SK-N-SH (cell line): Measurements from ENCODE around the gene TSPAN11. TPM values are rescaled to one million over a fixed set of nuclear protein-coding genes. Genes with fewer than 3 reads are reported as not detected.

Experiments
- CTCF ChIA-PET: fragments of 300-600, 350-600 bp; formaldehyde crosslinking; extraction: SDS; loops from one replicate; lab custom pipeline; 2021; lab: Yijun Ruan, JAX
- POLR2A ChIA-PET: fragments of 350-600 bp; sonication (Branson Sonifier 250); formaldehyde crosslinking; extraction: SDS; loops from one replicate; lab custom pipeline; 2020; ENCODE audit warnings: antibody characterized with exemption, inconsistent platforms; lab: Yijun Ruan, JAX
- DNase-seq: peaks from one replicate; pipeline ENCODE4 v3.0.0; 2012
- H2AFZ ChIP-seq: fragments of 200-600 bp; sonication (generic); 2 replicates; pipeline ENCODE4 v1.8.1; 2016; ENCODE audit warnings: antibody characterized with exemption, mild to moderate bottlenecking, low read depth
- H3F3A ChIP-seq: fragments of 200-600 bp; sonication (generic); replicated peaks from 2 replicates; pipeline ENCODE3; 2016; ENCODE audit warnings: antibody characterized with exemption, mild to moderate bottlenecking; ENCODE audit not compliant: insufficient read depth
- H3K27ac ChIP-seq, 2 experiments: fragments of 200-500 bp in 1 of 2; fragments of 200-600 bp in 1 of 2; sonication (Bioruptor generic) in 1 of 2; sonication (generic), shearing (Covaris generic) in 1 of 2; 2 replicates each; pipeline versions ENCODE4 v1.5.1 to v1.6.1; 2014 to 2016; ENCODE audit warnings: low read depth in 2 of 2, inconsistent platforms in 1 of 2, low read length in 1 of 2, mild to moderate bottlenecking in 1 of 2, mixed read lengths in 1 of 2
- H3K27me3 ChIP-seq: fragments of 200-600 bp; sonication (generic), shearing (Covaris generic); 2 replicates; pipeline ENCODE4 v1.6.1; 2016; ENCODE audit warnings: mixed run types; ENCODE audit not compliant: insufficient read depth
- H3K36me3 ChIP-seq, 2 experiments: fragments of 200-500 bp in 1 of 2; fragments of 200-600 bp in 1 of 2; sonication (Bioruptor generic) in 1 of 2; sonication (generic) in 1 of 2; replicated peaks in 1 of 2; 2 replicates each; pipeline versions ENCODE3 to v1.5.1; 2014 to 2016; ENCODE audit warnings: low read length in 1 of 2, mild to moderate bottlenecking in 1 of 2; ENCODE audit not compliant: insufficient read depth in 2 of 2, control insufficient read depth in 1 of 2
- H3K4me1 ChIP-seq, 2 experiments: fragments of 200-500 bp in 1 of 2; fragments of 200-600 bp in 1 of 2; sonication (Bioruptor generic) in 1 of 2; sonication (generic), shearing (Covaris generic) in 1 of 2; 2 replicates each; pipeline versions ENCODE4 v1.5.1 to v1.6.1; 2014 to 2016; ENCODE audit warnings: low read depth in 1 of 2, low read length in 1 of 2, mixed run types in 1 of 2; ENCODE audit not compliant: insufficient read depth in 2 of 2, control insufficient read depth in 1 of 2
- H3K4me2 ChIP-seq: fragments of 200-600 bp; sonication (generic), shearing (Covaris generic); 2 replicates; pipeline ENCODE4 v1.6.1; 2017; ENCODE audit warnings: mixed run types
- H3K4me3 ChIP-seq, 2 experiments: fragments of 200-500 bp in 1 of 2; fragments of 200-600 bp in 1 of 2; sonication (Bioruptor generic) in 1 of 2; sonication (generic), shearing (Covaris generic) in 1 of 2; 2 replicates each; pipeline versions ENCODE4 v1.5.1 to v1.8.1; 2014 to 2016; ENCODE audit warnings: low read depth in 2 of 2, inconsistent platforms in 1 of 2, low read length in 1 of 2, mild to moderate bottlenecking in 1 of 2, mixed read lengths in 1 of 2, moderate library complexity in 1 of 2
- H3K79me2 ChIP-seq: fragments of 200-600 bp; sonication (generic); 2 replicates; pipeline ENCODE4 v1.8.1; 2017; ENCODE audit warnings: mild to moderate bottlenecking; ENCODE audit not compliant: insufficient read depth
- H3K9ac ChIP-seq: fragments of 200-600 bp; sonication (generic); 2 replicates; pipeline ENCODE4 v1.6.1; 2017; ENCODE audit warnings: mixed run types
- H3K9me2 ChIP-seq: fragments of 200-600 bp; sonication (generic); 2 replicates; pipeline ENCODE4 v1.6.1; 2017; ENCODE audit warnings: mixed run types
- H3K9me3 ChIP-seq: fragments of 200-600 bp; sonication (generic); 2 replicates; pipeline ENCODE4 v1.6.1; 2017; ENCODE audit warnings: mixed run types, mild to moderate bottlenecking, moderate library complexity
- H4K20me1 ChIP-seq: fragments of 200-600 bp; sonication (generic); 2 replicates; pipeline ENCODE4 v1.6.1; 2017; ENCODE audit warnings: mild to moderate bottlenecking, mixed run types; ENCODE audit not compliant: insufficient read depth
- CTCF ChIP-seq: fragments of 200-600 bp; sonication (generic); IDR thresholded peaks from 2 replicates; pipeline ENCODE4 v1.6.1; 2017; ENCODE audit warnings: antibody characterized with exemption, mild to moderate bottlenecking, moderate library complexity
- FOXJ3 ChIP-seq: sonication (generic); formaldehyde crosslinking; IDR thresholded peaks from 2 replicates; pipeline ENCODE4 v1.5.1; 2020; ENCODE audit warnings: mild to moderate bottlenecking, missing genetic modification reagents
- FOXM1 ChIP-seq: IDR thresholded peaks from 2 replicates; pipeline ENCODE4 v1.4.0; 2012; ENCODE audit warnings: low read depth, mild to moderate bottlenecking
- MXI1 ChIP-seq: IDR thresholded peaks from 2 replicates; pipeline ENCODE4 v1.6.1; 2012; ENCODE audit warnings: mild to moderate bottlenecking, low read depth, low read length, improper control_type of control experiment
- NFIC ChIP-seq: IDR thresholded peaks from 2 replicates; pipeline ENCODE4 v1.4.0; 2012; ENCODE audit warnings: borderline replicate concordance
- POLR2AphosphoS5 ChIP-seq: IDR thresholded peaks from 2 replicates; pipeline ENCODE4 v1.6.1; 2012; ENCODE audit warnings: low read depth, low read length
- TEAD4 ChIP-seq: IDR thresholded peaks from 2 replicates; pipeline ENCODE4 v1.4.0; 2012; ENCODE audit warnings: mild to moderate bottlenecking, borderline replicate concordance; ENCODE audit not compliant: insufficient read depth
- WGBS: methylation state at CpG from one replicate; pipeline ENCODE4 v1.1.6; 2017; ENCODE audit warnings: low lambda C conversion rate; 5-methylcytosine and 5-hydroxymethylcytosine counted together
- polyA plus RNA-seq, 3 experiments: library from polyadenylated mRNA; depleted of rRNA; stranded (reverse); fragments of >200 nt; gene quantifications; 2 replicates each; pipeline ENCODE4 v1.2.3, GENCODE V29; 2012
- TF ChIP-seq, protein P1 (sequence below): IDR thresholded peaks from 2 replicates; pipeline ENCODE4 v1.6.1; 2012; ENCODE audit warnings: mild to moderate bottlenecking, low read depth, low read length, moderate library complexity
- TF ChIP-seq, protein P2 (sequence below): IDR thresholded peaks from 2 replicates; pipeline ENCODE4 v1.4.0; 2012; ENCODE audit warnings: low read depth, borderline replicate concordance

Gene TSPAN11
- polyA plus RNA-seq, 1 of the 3 experiments (the other 2 are of a cell fraction): 6.4 TPM

GRCh38 chr12:30927222-30927611 lies 669 bp downstream of the TSPAN11 start (continued):
- TF ChIP-seq, protein P1, sequence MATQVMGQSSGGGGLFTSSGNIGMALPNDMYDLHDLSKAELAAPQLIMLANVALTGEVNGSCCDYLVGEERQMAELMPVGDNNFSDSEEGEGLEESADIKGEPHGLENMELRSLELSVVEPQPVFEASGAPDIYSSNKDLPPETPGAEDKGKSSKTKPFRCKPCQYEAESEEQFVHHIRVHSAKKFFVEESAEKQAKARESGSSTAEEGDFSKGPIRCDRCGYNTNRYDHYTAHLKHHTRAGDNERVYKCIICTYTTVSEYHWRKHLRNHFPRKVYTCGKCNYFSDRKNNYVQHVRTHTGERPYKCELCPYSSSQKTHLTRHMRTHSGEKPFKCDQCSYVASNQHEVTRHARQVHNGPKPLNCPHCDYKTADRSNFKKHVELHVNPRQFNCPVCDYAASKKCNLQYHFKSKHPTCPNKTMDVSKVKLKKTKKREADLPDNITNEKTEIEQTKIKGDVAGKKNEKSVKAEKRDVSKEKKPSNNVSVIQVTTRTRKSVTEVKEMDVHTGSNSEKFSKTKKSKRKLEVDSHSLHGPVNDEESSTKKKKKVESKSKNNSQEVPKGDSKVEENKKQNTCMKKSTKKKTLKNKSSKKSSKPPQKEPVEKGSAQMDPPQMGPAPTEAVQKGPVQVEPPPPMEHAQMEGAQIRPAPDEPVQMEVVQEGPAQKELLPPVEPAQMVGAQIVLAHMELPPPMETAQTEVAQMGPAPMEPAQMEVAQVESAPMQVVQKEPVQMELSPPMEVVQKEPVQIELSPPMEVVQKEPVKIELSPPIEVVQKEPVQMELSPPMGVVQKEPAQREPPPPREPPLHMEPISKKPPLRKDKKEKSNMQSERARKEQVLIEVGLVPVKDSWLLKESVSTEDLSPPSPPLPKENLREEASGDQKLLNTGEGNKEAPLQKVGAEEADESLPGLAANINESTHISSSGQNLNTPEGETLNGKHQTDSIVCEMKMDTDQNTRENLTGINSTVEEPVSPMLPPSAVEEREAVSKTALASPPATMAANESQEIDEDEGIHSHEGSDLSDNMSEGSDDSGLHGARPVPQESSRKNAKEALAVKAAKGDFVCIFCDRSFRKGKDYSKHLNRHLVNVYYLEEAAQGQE: no peak
- TF ChIP-seq TEAD4: no peak
- no peak for TF ChIP-seq FOXM1

DNA sequence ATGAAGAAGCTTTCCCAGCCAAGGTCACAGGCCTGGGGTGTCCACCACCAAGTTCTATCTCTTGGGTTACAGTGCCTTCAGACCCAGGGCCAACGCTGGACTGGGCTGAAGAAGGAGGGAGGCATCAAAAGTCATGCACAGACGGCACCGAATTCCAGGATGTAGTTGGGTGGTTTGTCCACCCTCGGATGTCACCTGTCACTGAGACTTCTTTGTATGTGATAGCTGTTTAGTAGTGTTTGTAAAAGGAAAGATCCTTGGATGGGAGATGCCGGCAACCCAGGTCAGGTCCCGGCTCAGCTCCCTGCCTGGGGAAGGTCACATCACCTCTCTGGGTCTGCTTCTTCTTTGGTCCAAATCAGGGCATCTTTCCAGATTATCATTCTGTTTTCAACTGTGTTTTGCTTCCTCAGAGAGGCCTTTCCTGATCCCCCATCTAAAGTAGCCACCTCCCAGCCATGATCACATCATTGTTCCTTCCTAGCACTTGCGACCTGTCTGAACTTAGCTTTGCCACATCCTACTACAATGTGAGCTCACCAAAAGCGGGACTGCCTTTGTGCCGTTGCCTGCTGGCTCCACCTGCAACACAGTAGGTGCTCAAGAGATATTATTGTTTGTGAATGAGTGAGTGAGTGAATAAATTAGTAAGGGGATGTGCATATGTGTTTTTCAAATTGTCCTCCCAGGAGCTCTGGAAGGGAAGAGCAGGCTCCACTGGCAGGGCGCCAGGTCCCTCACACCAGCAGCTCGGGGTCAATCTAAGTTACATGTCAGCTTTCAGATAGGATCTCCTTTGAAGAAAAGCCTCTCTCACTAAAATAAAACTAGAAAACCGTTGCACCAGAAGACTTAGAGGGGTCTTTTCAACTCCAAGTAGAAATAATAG lies 2.1 kb downstream of the TSPAN11 start:
- no peak overlapping the region for H3K9ac ChIP-seq
- no peaks in the 10 kb centered on the region for H3K36me3 ChIP-seq
- no peaks in the 10 kb centered on the region for H3K27me3 ChIP-seq
- H3K9me2 ChIP-seq: no peaks in the 10 kb centered on the region
- H3F3A ChIP-seq: no peaks in the 10 kb centered on the region
- no peak overlapping the region for H2AFZ ChIP-seq
- WGBS: 78% methylated on average over 12 of the region's 12 CpGs
- H3K4me3 ChIP-seq: no peak overlapping the region
- H3K27ac ChIP-seq: peak overlapping the region in 1 of 2 experiments; percentile 24; a peak in 1 of 4 replicates
- peaks cover 9 to 56% of the 10 kb centered on the region in 2 experiments; a peak in 3 of 4 replicates for H3K4me1 ChIP-seq
- peak; percentile 71 for DNase-seq
- no peak overlapping the region for H3K4me2 ChIP-seq
- no peaks in the 10 kb centered on the region for H3K79me2 ChIP-seq
- no peaks in the 10 kb centered on the region for H4K20me1 ChIP-seq
- no peaks in the 10 kb centered on the region for H3K9me3 ChIP-seq
- CTCF ChIA-PET: interaction anchor here (0.6 to 4.4 kb wide), 5 partner anchors 34 to 79 kb away, joined by 3 to 19 read pairs (median 10); no protein-coding TSS in a partner anchor
- POLR2A ChIA-PET: interaction anchor here (1.2 kb wide), 2 partner anchors 16 to 145 kb away, joined by 3 to 7 read pairs; partner anchors contain the start of gene DDX11
- TF ChIP-seq MXI1 (no peak), POLR2AphosphoS5 (no peak), NFIC (peak; percentile 43; the same call in 1 of the 2 replicates), FOXJ3 (CRISPR knock-in tag) (no peak), CTCF (no peak)
- TF ChIP-seq, protein P2, sequence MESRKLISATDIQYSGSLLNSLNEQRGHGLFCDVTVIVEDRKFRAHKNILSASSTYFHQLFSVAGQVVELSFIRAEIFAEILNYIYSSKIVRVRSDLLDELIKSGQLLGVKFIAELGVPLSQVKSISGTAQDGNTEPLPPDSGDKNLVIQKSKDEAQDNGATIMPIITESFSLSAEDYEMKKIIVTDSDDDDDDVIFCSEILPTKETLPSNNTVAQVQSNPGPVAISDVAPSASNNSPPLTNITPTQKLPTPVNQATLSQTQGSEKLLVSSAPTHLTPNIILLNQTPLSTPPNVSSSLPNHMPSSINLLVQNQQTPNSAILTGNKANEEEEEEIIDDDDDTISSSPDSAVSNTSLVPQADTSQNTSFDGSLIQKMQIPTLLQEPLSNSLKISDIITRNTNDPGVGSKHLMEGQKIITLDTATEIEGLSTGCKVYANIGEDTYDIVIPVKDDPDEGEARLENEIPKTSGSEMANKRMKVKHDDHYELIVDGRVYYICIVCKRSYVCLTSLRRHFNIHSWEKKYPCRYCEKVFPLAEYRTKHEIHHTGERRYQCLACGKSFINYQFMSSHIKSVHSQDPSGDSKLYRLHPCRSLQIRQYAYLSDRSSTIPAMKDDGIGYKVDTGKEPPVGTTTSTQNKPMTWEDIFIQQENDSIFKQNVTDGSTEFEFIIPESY: no peak
